Melanocyte of skin (primary cell): ENCODE results near the gene RBBP8NL. TPM values are rescaled to one million over a fixed set of nuclear protein-coding genes. Genes with fewer than 3 reads are reported as not detected.

Experiments used
- total RNA-seq, 2 donors: library from RNA; depleted of rRNA; stranded (reverse); fragments of >200 nt; gene quantifications; 2 replicates each; pipeline ENCODE4 v1.2.3, GENCODE V29; 2012

Gene RBBP8NL
- not detected for total RNA-seq

GRCh38 chr20:62427172-62428001 is at the start of gene RBBP8NL:
RBBP8NL (minus strand) TSS chr20:62427539; CDS start chr20:62419647, 7,892 bp downstream.

GRCh38 chr20:62475772-62476055 is 48.4 kb upstream of the RBBP8NL start, which contains the start of gene GATA5:
GATA5 (minus strand) TSS chr20:62475995; CDS start chr20:62475521, 474 bp downstream.

GRCh38 chr20:62407221-62407992 is 19.9 kb downstream of the RBBP8NL start, which contains the start of gene CABLES2:
CABLES2 (minus strand) TSS chr20:62407285; CDS start chr20:62407276, 9 bp downstream.

GRCh38 chr20:62386383-62387218 is 40.7 kb downstream of the RBBP8NL start, which contains the start of gene RPS21:
RPS21 (plus strand) TSS chr20:62387103; CDS start chr20:62387339, 236 bp downstream.

GRCh38 chr20:62367136-62367632 is 60.2 kb downstream of the RBBP8NL start, which contains the start of gene LAMA5:
LAMA5 (minus strand) TSS chr20:62367312; CDS start chr20:62367245, 67 bp downstream.

Other genes starting within 250 kb of the RBBP8NL start
- 10 to 100 TPM; 16.5 to 26.6 TPM for gene MTG2, start 244.5 kb downstream of the RBBP8NL start, total RNA-seq
- not detected for gene HRH3, start 207.3 kb downstream of the RBBP8NL start, total RNA-seq
- 10 to 100 TPM; 21.3 to 24.0 TPM for gene OSBPL2, start 189.0 kb downstream of the RBBP8NL start, total RNA-seq
- gene ADRM1, start 124.5 kb downstream of the RBBP8NL start, total RNA-seq, result 100 to 1,000 TPM; 133 to 185 TPM
- gene LAMA5, start 60.2 kb downstream of the RBBP8NL start, total RNA-seq, result 1 to 10 TPM; 2.0 to 2.8 TPM
- gene RPS21, start 40.4 kb downstream of the RBBP8NL start, total RNA-seq, result 100 to 1,000 TPM; 230 to 299 TPM
- gene CABLES2, start 20.3 kb downstream of the RBBP8NL start, total RNA-seq, result 1 to 10 TPM; 2.7 to 2.8 TPM
- not detected for gene GATA5, start 48.5 kb upstream of the RBBP8NL start, total RNA-seq
- 10 to 100 TPM; 47.5 to 58.3 TPM for gene SLCO4A1, start 215.0 kb upstream of the RBBP8NL start, total RNA-seq